Immature natural killer cell (primary cell): ENCODE results near the gene MTHFD1L. TPM values are rescaled to one million over a fixed set of nuclear protein-coding genes. Genes with fewer than 3 reads are reported as not detected.

Source experiments
- DNase-seq, 3 donors: peaks; one replicate each; pipeline ENCODE4 v3.0.0; 2022; ENCODE audit warnings: mixed read lengths in 1 of 3
- H3K27ac Mint-ChIP-seq, 6 donors: one replicate each; pipeline ENCODE4 v1.8.0; 2020; ENCODE audit warnings: mixed read lengths in 6 of 6, mild to moderate bottlenecking in 5 of 6, inconsistent platforms in 4 of 6, moderate library complexity in 3 of 6
- H3K27me3 Mint-ChIP-seq, 3 donors: one replicate each; pipeline ENCODE4 v1.8.0; 2020 to 2021; ENCODE audit warnings: low read depth in 3 of 3, mild to moderate bottlenecking in 3 of 3, mixed read lengths in 3 of 3, moderate library complexity in 3 of 3, inconsistent platforms in 1 of 3
- H3K36me3 Mint-ChIP-seq, 3 donors: one replicate each; pipeline ENCODE4 v1.8.0; 2020; ENCODE audit warnings: mixed read lengths in 3 of 3, inconsistent platforms in 2 of 3, mild to moderate bottlenecking in 2 of 3
- H3K4me1 Mint-ChIP-seq, 2 donors: one replicate each; pipeline ENCODE4 v1.8.0; 2020; ENCODE audit warnings: inconsistent platforms in 2 of 2, mild to moderate bottlenecking in 2 of 2, mixed read lengths in 2 of 2, moderate library complexity in 1 of 2
- H3K4me3 Mint-ChIP-seq, 5 donors: one replicate each; pipeline ENCODE4 v1.8.0; 2020; ENCODE audit warnings: mild to moderate bottlenecking in 5 of 5, mixed read lengths in 5 of 5, inconsistent platforms in 3 of 5, moderate library complexity in 3 of 5
- H3K9me3 Mint-ChIP-seq, 6 donors: one replicate each; pipeline ENCODE4 v1.8.0; 2020; ENCODE audit warnings: mild to moderate bottlenecking in 6 of 6, mixed read lengths in 6 of 6, inconsistent platforms in 4 of 6, moderate library complexity in 3 of 6
- polyA plus RNA-seq, 3 donors: library from polyadenylated mRNA; unstranded; fragments of 300-500 nt; fragmentation: Illumina TruSeq; gene quantifications; one replicate each; pipeline ENCODE4 v1.2.3, GENCODE V29; 2021

The MTHFD1L gene
- polyA plus RNA-seq, 3 donors from 2014 or later: 0.79 to 1.8 (median 1.6) TPM

DNA sequence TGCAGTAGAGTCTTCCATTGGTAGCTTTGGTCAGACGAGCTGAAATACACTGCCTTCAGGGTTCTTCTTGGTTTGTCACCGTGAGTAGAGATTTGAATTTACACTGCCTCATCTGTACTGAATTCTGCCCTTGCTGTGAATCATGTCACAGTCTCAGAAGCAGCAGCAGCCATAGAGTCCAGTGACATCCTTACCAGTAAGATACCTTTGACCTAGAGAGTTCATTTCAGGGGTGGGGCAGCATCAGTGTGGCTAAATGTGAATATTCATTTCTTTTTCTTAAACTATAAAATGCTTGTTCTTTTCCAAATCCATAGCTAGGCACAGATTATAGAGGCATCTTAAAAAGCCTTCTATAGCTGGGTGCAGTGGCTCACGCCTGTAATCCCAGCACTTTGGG, 223.5 kb downstream of the MTHFD1L start:
- H3K27me3 Mint-ChIP-seq: peaks cover 0 to 2% (median 0%) of the 10 kb centered on the region in 3 donors

GRCh38 chr6:151089978-151090377, 224.5 kb downstream of the MTHFD1L start:
- Mint-ChIP-seq H3K4me3 (no peak overlapping the region), H3K27ac (no peak overlapping the region), H3K36me3 (no peaks in the 10 kb centered on the region), H3K4me1 (no peaks in the 10 kb centered on the region), H3K27me3 (peaks cover 0 to 3% (median 0%) of the 10 kb centered on the region in 3 donors), H3K9me3 (no peaks in the 10 kb centered on the region)
- no peak for DNase-seq

More for the DNA sequence above, 223.5 kb downstream of the MTHFD1L start:
- H3K9me3 Mint-ChIP-seq: no peaks in the 10 kb centered on the region
- no peak overlapping the region for H3K27ac Mint-ChIP-seq
- H3K4me3 Mint-ChIP-seq: no peak overlapping the region
- DNase-seq: no peak
- H3K36me3 Mint-ChIP-seq: no peaks in the 10 kb centered on the region
- H3K4me1 Mint-ChIP-seq: no peaks in the 10 kb centered on the region

- no peak overlapping the region for H3K4me3 Mint-ChIP-seq
Observed at GRCh38 chr6:151091571-151091970, 226.1 kb downstream of the MTHFD1L start.

DNA sequence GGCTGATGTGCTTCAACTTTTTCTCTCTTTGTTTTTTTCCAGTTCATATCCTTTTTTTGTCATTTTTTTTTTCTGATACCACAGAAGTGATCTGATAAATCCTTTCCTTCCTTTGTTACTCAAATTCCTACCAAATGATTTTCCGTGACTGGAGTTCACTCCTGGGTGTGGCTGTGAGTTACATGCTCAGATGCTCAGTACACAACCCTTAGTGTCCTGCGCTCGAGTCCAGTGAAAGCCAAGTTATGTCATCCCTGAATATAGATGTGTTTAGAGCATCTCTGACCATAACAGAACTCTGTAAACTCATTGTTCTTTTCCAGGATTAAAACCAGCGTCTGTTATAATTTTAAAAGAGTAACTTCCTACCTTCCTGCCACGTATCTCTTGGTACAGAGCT, 227.1 kb downstream of the MTHFD1L start:
- Mint-ChIP-seq H3K9me3 (no peaks in the 10 kb centered on the region), H3K4me1 (no peaks in the 10 kb centered on the region), H3K36me3 (no peaks in the 10 kb centered on the region), H3K27ac (no peak overlapping the region), H3K27me3 (peaks cover 0 to 3% (median 0%) of the 10 kb centered on the region in 3 donors), H3K4me3 (no peak overlapping the region)
- no peak for DNase-seq

More at GRCh38 chr6:151091571-151091970, 226.1 kb downstream of the MTHFD1L start:
- no peak overlapping the region for H3K27ac Mint-ChIP-seq
- no peaks in the 10 kb centered on the region for H3K4me1 Mint-ChIP-seq
- H3K9me3 Mint-ChIP-seq: no peaks in the 10 kb centered on the region
- no peaks in the 10 kb centered on the region for H3K36me3 Mint-ChIP-seq
- peaks cover 0 to 3% (median 0%) of the 10 kb centered on the region in 3 donors for H3K27me3 Mint-ChIP-seq
- no peak for DNase-seq

- Mint-ChIP-seq H3K27me3 (peaks cover 0 to 3% (median 0%) of the 10 kb centered on the region in 3 donors), H3K4me1 (no peaks in the 10 kb centered on the region), H3K9me3 (no peaks in the 10 kb centered on the region), H3K4me3 (no peak overlapping the region), H3K27ac (no peak overlapping the region), H3K36me3 (no peaks in the 10 kb centered on the region)
- DNase-seq: no peak
Observed at GRCh38 chr6:151093706-151094105, 228.2 kb downstream of the MTHFD1L start.

DNA sequence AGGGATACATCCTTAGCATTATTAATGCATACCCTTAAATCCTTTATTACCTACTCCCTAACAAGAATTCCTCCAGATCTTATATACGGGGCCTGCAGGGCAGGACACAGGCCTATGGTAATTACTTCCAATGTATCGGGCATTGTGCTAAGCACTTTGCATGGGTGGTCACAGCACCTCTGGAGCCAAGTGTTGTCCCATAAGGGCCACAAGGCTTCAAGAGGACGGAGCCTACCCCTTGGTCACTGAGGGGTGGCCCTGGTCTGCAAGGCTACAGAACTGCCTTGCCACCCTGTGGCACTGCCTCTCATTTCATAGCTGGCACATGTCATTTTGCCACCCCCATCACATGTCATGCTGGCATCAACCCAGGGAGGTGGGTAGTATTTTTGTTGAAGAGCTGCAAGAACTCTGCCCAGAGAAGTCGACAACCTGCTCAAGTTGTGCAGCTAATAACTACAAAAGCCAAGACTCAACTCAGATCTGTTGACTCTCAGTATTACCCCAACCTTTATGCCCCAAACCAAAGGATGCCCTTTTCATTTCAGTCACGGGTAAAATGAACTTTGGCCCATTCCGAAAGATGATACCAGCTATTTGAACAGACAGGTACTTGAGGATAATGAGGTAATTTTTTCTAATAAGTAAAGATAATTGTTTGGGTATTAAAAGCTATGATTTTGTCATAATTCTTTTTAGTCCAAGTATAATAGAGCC, 230.2 kb downstream of the MTHFD1L start:
- DNase-seq: no peak
- peaks cover 0 to 4% (median 0%) of the 10 kb centered on the region in 3 donors for H3K36me3 Mint-ChIP-seq
- no peak overlapping the region for H3K4me3 Mint-ChIP-seq
- H3K9me3 Mint-ChIP-seq: no peaks in the 10 kb centered on the region
- H3K4me1 Mint-ChIP-seq: no peaks in the 10 kb centered on the region
- H3K27ac Mint-ChIP-seq: no peak overlapping the region
- peaks cover 0 to 3% (median 1%) of the 10 kb centered on the region in 3 donors for H3K27me3 Mint-ChIP-seq

DNA sequence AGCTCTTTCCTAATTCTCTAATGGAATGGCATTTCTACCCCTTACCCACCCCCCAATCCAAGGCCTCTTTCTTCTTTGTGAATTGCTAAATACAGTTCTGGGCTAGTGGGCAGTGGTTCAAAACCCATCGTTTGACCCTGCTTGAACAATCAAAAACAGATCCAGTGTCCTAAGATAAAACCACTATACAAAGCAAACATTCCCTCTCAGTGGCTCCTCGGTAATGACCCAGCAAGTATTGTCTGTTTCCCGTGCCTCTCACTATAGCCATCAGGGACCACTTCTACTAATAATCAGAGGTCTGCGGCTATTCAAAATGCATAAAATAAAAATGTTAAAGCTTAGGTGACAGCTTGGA, 230.7 kb downstream of the MTHFD1L start:
- Mint-ChIP-seq H3K27ac (no peak overlapping the region), H3K9me3 (no peaks in the 10 kb centered on the region), H3K4me3 (no peak overlapping the region), H3K36me3 (peaks cover 0 to 4% (median 0%) of the 10 kb centered on the region in 3 donors), H3K4me1 (no peaks in the 10 kb centered on the region), H3K27me3 (peaks cover 0 to 3% (median 1%) of the 10 kb centered on the region in 3 donors)
- DNase-seq: no peak

- no peak for DNase-seq
- Mint-ChIP-seq H3K36me3 (peaks cover 0 to 4% (median 0%) of the 10 kb centered on the region in 3 donors), H3K27ac (no peak overlapping the region), H3K4me1 (no peaks in the 10 kb centered on the region), H3K9me3 (no peaks in the 10 kb centered on the region), H3K27me3 (peaks cover 0 to 3% (median 1%) of the 10 kb centered on the region in 3 donors), H3K4me3 (no peak overlapping the region)
Observed at GRCh38 chr6:151096691-151097606, 231.4 kb downstream of the MTHFD1L start.

DNA sequence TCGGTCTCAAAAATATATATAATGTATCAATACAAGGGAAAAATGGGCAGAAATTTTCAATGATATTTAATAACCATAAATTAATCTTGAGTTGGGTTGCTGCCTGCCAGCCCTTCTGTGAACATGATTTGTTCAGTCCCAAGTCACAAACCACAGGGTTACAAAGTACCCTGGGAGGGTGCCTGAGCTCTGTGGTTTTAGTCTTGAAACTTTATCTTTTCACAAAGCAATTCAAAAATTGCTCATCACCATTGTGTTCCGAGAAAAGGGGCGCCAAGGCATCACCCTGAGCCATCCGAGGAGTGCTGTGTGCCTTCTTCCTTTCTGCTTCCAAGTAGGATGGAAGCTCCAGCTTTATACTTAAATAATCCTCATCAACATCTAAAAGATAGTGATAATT, 232.7 kb downstream of the MTHFD1L start:
- DNase-seq: no peak
- Mint-ChIP-seq H3K27me3 (peaks cover 0 to 3% (median 1%) of the 10 kb centered on the region in 3 donors), H3K9me3 (no peaks in the 10 kb centered on the region), H3K4me1 (no peaks in the 10 kb centered on the region), H3K36me3 (peaks cover 0 to 4% (median 0%) of the 10 kb centered on the region in 3 donors), H3K4me3 (no peak overlapping the region), H3K27ac (no peak overlapping the region)

DNA sequence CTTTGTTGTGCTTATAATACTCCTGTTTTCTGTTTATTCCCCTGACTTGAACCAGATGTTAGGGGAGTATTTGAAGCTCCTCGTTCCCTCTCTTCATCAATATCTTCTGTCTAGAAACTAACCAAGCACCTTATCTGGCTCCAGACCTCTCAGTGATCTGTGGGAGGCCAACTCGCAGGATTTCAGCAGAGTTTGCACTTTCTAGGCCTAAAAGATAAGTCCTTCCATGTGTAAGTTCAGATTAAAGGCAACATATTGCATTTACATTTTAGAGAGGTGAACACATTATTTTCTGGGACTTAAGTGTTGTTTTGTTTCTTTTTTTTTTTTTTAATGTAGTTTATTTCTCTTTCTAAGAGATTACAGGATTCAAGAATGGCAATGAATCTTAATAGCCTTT, 234.8 kb downstream of the MTHFD1L start:
- peaks cover 0 to 4% (median 0%) of the 10 kb centered on the region in 3 donors for H3K36me3 Mint-ChIP-seq
- no peak overlapping the region for H3K4me3 Mint-ChIP-seq
- no peak for DNase-seq
- no peaks in the 10 kb centered on the region for H3K9me3 Mint-ChIP-seq
- no peaks in the 10 kb centered on the region for H3K4me1 Mint-ChIP-seq
- H3K27ac Mint-ChIP-seq: no peak overlapping the region
- H3K27me3 Mint-ChIP-seq: peaks cover 0 to 4% (median 0%) of the 10 kb centered on the region in 3 donors

DNA sequence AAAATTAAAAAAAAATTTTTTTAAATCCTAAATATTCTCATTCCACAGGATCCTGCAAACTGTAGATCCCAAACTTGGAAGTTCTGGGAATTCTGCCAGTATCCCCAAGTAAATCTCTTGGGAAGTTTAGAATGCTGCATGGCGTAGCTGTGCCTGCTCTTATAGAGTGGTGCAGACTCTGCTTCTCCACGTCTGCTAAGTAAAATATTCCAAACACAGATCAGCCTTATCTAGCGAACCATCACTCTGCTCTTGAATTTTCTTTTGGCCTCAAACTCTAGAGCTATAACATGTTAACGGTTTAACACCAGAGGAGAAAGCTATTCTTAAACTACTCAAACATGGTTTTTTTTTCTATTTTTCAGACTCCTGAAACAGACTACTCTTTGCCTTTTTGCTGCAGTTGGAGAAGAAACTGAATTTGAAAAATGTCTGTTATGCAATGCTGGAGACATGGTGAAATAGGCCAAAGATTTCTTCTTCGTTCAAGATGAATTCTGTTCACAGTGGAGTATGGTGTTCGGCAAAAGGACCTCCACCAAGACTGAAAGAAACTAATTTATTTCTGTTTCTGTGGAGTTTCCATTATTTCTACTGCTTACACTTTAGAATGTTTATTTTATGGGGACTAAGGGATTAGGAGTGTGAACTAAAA, 235.8 kb downstream of the MTHFD1L start:
- no peaks in the 10 kb centered on the region for H3K9me3 Mint-ChIP-seq
- H3K27me3 Mint-ChIP-seq: peaks cover 0 to 4% (median 0%) of the 10 kb centered on the region in 3 donors
- no peak for DNase-seq
- H3K27ac Mint-ChIP-seq: no peak overlapping the region
- no peaks in the 10 kb centered on the region for H3K4me1 Mint-ChIP-seq
- H3K4me3 Mint-ChIP-seq: no peak overlapping the region
- H3K36me3 Mint-ChIP-seq: peaks cover 0 to 4% (median 0%) of the 10 kb centered on the region in 3 donors

DNA sequence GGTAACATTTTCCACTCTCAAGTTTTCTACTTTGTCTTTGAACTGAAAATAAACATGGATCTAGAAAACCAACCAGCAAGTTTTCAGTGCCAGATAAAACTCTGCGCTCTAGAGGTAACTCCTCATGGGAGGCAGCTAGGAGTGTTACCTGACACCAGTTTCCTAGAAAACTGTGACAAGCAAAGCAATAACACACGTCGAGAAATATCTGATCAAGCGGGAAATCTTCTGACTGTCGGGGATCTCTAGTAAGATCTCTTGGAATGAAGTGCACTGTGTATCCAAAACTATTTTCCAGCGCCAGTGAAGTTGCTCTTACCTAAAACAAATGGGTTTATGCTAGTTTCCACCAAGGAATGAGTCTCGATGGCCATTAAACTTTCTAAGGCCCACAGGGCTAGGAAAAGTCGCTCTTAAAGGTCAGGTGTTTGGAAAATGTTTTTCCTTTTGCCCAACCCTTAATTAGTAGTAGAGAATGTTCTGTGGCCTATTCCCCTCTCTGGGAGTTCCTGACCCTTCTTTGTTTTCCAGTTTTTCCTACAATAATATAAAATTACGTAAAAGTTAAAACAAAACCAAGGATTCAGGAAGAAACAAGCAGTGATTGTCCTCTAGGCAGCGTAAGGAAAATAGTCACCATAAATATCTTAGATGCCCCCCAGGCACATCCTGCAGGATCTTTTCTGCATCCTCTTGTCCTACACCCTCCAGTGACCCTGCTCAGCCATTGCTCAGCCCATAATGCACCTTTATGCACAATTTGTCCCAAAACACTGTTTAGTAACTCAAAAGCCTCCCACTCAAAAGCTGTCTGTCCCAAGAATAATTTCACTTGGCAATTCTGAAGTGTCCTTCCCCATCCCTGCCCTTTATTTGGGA, 236.6 kb downstream of the MTHFD1L start:
- no peak overlapping the region for H3K27ac Mint-ChIP-seq
- H3K27me3 Mint-ChIP-seq: peaks cover 0 to 4% (median 0%) of the 10 kb centered on the region in 3 donors
- peaks cover 0 to 4% (median 0%) of the 10 kb centered on the region in 3 donors for H3K36me3 Mint-ChIP-seq
- H3K9me3 Mint-ChIP-seq: no peaks in the 10 kb centered on the region
- no peaks in the 10 kb centered on the region for H3K4me1 Mint-ChIP-seq
- no peak overlapping the region for H3K4me3 Mint-ChIP-seq
- DNase-seq: no peak

DNA sequence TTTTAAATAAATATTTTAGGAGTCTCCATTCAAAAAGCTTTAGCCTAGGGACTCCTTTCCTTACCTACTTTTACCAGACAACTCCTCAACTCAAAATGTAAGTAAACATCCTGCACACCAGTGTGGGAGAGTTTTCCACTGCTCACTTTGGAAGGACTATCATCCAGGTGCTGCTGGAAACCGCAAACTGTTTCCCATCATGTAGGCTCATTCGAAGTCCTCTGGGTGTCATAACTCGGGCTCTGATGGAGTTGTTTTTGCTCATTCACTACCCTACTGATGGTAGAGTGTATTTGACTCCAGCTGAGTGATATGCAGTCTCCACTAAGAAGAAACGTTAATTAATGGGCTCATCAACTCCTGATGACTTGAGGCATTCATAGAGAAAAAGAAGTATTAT, 237.8 kb downstream of the MTHFD1L start:
- Mint-ChIP-seq H3K4me3 (no peak overlapping the region), H3K36me3 (peaks cover 0 to 4% (median 0%) of the 10 kb centered on the region in 3 donors), H3K9me3 (no peaks in the 10 kb centered on the region), H3K27me3 (peaks cover 0 to 4% (median 0%) of the 10 kb centered on the region in 3 donors), H3K27ac (no peak overlapping the region), H3K4me1 (no peaks in the 10 kb centered on the region)
- DNase-seq: no peak
